ENCODE results near the gene SLC24A3. TPM values are rescaled to one million over a fixed set of nuclear protein-coding genes. Genes with fewer than 3 reads are reported as not detected.

Gene SLC24A3
- total RNA-seq, 1 donor from 2014 or later = 14.0 TPM

- H3K4me1 Mint-ChIP-seq (ENCODE audit: unreplicated experiment) = no peaks in the 10 kb centered on the region
- H3K27ac Mint-ChIP-seq = no peak overlapping the region
- no peak for TF ChIP-seq CTCF (conservative IDR thresholded peaks at IDR 0.05)
- no peak for DNase-seq (ENCODE audit: extremely low spot score, unreplicated experiment)
- H3K36me3 Mint-ChIP-seq = no peaks in the 10 kb centered on the region
- H3K9me3 Mint-ChIP-seq = peaks cover 6% of the 10 kb centered on the region
- H3K4me3 Mint-ChIP-seq = no peak overlapping the region
- no peaks in the 10 kb centered on the region for H3K27me3 Mint-ChIP-seq
Measured at GRCh38 chr20:19222520-19223040, 10.1 kb downstream of the SLC24A3 start.

DNA sequence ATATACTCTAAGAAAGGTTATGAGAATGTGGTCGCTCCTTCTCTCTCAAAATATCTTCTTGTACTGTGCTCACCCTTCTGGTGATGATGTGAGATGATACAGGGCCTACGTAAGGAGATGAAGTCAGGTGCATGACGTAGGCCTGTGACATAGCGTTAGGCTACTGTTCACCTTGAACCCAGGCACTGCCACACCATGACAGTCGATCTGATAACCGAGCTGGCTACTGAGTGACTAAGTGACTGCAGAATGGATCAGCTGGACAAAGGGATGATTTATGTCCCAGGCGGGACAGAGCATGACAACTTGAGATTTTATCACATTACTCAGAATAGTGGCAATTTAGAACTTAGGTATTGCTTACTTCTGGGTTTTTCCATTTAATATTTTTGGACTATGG lies 11.2 kb downstream of the SLC24A3 start:
- Mint-ChIP-seq H3K4me1 (ENCODE audit: unreplicated experiment) (no peaks in the 10 kb centered on the region), H3K9me3 (peaks cover 6% of the 10 kb centered on the region), H3K27me3 (no peaks in the 10 kb centered on the region)

DNA sequence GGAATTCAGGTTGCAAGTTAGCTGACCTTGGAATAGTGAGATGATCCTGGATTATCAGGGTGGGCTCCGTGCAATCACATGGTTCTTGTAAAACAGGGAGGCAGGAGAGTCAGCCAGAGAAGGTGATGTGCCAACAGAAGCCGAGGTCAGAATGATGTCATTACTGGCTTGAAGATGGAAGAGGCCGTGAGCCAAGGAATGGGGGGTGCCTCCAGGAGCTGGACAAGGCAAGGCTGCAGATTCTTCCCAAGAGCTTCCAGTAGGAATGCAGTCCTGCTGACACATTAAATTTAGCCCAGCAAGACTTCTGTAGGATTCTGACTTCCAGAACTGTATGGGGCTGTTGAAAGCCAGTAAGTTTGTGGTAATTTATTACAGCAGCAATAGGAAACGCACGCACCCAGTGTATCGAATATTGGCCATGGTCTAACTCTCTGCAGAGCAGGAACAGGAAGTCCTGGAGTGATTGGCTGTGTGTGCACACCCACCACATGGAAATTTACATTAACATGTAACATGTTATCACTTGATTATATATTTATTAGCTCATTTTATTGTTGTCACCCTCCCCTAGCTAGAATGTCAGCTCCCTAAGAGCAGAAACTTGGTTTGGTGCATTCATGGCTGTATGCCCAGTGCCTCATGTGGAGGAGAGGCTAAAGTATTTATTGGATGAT lies 19.1 kb downstream of the SLC24A3 start:
- Mint-ChIP-seq H3K36me3 (peaks cover 4% of the 10 kb centered on the region), H3K27ac (no peak overlapping the region), H3K9me3 (no peaks in the 10 kb centered on the region), H3K4me3 (no peak overlapping the region), H3K4me1 (ENCODE audit: unreplicated experiment) (no peaks in the 10 kb centered on the region), H3K27me3 (peaks cover 3% of the 10 kb centered on the region)
- TF ChIP-seq CTCF (conservative IDR thresholded peaks at IDR 0.05) = no peak
- no peak for DNase-seq (ENCODE audit: extremely low spot score, unreplicated experiment)

More for the DNA sequence above, 11.2 kb downstream of the SLC24A3 start:
- TF ChIP-seq CTCF (conservative IDR thresholded peaks at IDR 0.05) = no peak
- no peak for DNase-seq (ENCODE audit: extremely low spot score, unreplicated experiment)
- H3K36me3 Mint-ChIP-seq = no peaks in the 10 kb centered on the region
- no peak overlapping the region for H3K4me3 Mint-ChIP-seq
- H3K27ac Mint-ChIP-seq = peak overlapping the region; percentile 13

- Mint-ChIP-seq H3K27ac (no peak overlapping the region), H3K4me3 (no peak overlapping the region), H3K27me3 (peaks cover 3% of the 10 kb centered on the region), H3K4me1 (ENCODE audit: unreplicated experiment) (no peaks in the 10 kb centered on the region), H3K9me3 (no peaks in the 10 kb centered on the region), H3K36me3 (peaks cover 7% of the 10 kb centered on the region)
- no peak for TF ChIP-seq CTCF (conservative IDR thresholded peaks at IDR 0.05)
- DNase-seq (ENCODE audit: extremely low spot score, unreplicated experiment) = no peak
Measured at GRCh38 chr20:19232997-19233794, 20.8 kb downstream of the SLC24A3 start.

DNA sequence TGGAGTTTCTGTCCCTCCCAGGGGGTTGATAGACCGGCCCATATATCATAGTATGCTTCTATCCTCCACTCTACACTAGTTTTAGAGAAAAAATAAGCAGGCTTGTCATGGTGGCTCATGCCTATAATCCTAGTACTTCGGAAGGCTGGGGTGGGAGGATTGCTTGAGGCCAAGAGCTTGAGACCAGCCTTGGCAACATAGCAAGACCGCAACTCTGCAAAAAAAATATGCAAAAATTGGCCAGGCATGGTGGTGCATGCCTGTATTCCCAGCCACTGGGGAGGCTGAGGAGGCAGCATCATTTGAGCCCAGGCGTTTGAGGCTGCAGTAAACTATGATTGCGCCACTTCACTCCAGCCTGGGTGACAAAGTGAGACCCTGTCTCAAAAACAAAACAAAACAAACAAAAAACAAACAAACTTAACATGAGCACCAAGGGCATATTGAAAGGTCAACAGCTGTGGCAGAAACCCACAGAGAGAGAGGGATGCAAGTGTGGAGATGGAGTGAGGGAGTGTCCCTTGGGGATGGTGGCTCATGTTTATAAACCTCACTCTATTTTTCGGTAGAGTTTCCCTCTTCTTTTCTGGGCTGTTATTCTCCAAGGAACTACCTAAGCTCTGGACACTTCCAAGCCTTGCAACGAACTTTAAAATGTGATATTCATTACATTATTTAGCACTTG lies 24.1 kb downstream of the SLC24A3 start:
- peaks cover 9% of the 10 kb centered on the region for H3K36me3 Mint-ChIP-seq
- peaks cover 3% of the 10 kb centered on the region for H3K27me3 Mint-ChIP-seq
- no peak overlapping the region for H3K4me3 Mint-ChIP-seq
- no peaks in the 10 kb centered on the region for H3K9me3 Mint-ChIP-seq
- no peak for DNase-seq (ENCODE audit: extremely low spot score, unreplicated experiment)
- no peak overlapping the region for H3K27ac Mint-ChIP-seq
- TF ChIP-seq CTCF (conservative IDR thresholded peaks at IDR 0.05) = no peak
- H3K4me1 Mint-ChIP-seq (ENCODE audit: unreplicated experiment) = no peaks in the 10 kb centered on the region

All from type B pancreatic cell (in vitro differentiated cells).